OCI-LY7 (cell line): ENCODE measurements around the gene SGIP1. TPM values are rescaled to one million over a fixed set of nuclear protein-coding genes. Genes with fewer than 3 reads are reported as not detected.

Experiments used
- microRNA-seq: library from miRNA; unstranded; fragments of <30 nt; microRNA quantifications from one replicate; pipeline ENCODE4 v1.2.0, GENCODE V29; 2022; ENCODE audit warnings: borderline replicate concordance
- small RNA-seq: library from RNA; depleted of rRNA; stranded (forward); fragments of <200 nt; gene quantifications from one replicate; pipeline ENCODE3, GENCODE V24; 2014
- total RNA-seq, 2 experiments: library from RNA; depleted of rRNA in 1 of 2; stranded (reverse); fragments of >200 nt in 1 of 2; shearing (Covaris generic) in 1 of 2; gene quantifications; 2 replicates each; pipeline ENCODE4 v1.2.3, GENCODE V29; 2014 to 2022

Gene SGIP1
- total RNA-seq, 2 experiments from 2014 or later: not detected

Small RNAs within 50 kb of the gene (microRNA-seq; reads per million reads assigned to microRNA genes)
- not detected for gene MIR3117

Small RNAs within 50 kb of the gene (small RNA-seq; reads per million reads assigned to genes)
- gene MIR3117: not detected

Other genes starting within 250 kb of the SGIP1 start
- 0.59 and 0.66 TPM in 2 replicates for gene DYNLT5, start 218.3 kb downstream of the SGIP1 start, total RNA-seq (2014; rRNA removed; shearing (Covaris generic))
- gene DYNLT5, start 218.3 kb downstream of the SGIP1 start, total RNA-seq (2022): 0.30 TPM in 1 of 2 replicates, not detected in the other